ENCODE measurements around the gene CREBBP.
A peak's percentile ranks its signal among the peaks of the same experiment; 100 is the strongest.

The CREBBP gene

GRCh38 chr16:3797904-3798811 is 82.4 kb downstream of the CREBBP start:
- no peak for DNase-seq

GRCh38 chr16:3797473-3797872 is 83.0 kb downstream of the CREBBP start:
- TF ChIP-seq POLR2A (IDR thresholded peaks at IDR 0.05; ENCODE audit: low read length) = no peak
- TF ChIP-seq GATA1 (IDR thresholded peaks at IDR 0.05; ENCODE audit: low read depth, low read length) = no peak
- DNase-seq = no peak

More at GRCh38 chr16:3797904-3798811, 82.4 kb downstream of the CREBBP start:
- TF ChIP-seq GATA1 (IDR thresholded peaks at IDR 0.05; ENCODE audit: low read depth, low read length) (no peak), POLR2A (IDR thresholded peaks at IDR 0.05; ENCODE audit: low read length) (no peak)

DNA sequence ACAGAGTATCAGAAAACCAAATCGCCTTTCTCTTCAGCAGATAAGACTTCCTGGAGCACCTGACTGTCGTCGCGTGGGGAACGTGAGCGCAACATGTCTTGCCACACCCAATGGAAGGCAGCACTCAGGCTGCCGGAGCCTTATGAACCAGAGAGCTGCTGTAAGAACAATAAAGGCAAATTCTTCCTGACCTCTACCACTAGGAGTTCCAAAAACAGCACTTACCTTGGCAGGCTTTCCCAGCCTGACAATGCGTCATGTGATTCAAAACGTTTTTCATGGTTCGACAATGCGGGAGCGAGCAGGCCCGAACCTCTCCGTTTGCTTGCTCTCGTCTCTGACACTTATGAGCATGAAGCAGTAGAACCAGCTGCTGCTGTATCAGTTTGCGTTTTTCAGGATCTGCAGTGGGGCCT is 87.3 kb downstream of the CREBBP start:
- no peak for DNase-seq
- TF ChIP-seq GATA1 (IDR thresholded peaks at IDR 0.05; ENCODE audit: low read depth, low read length) = no peak
- TF ChIP-seq POLR2A (IDR thresholded peaks at IDR 0.05; ENCODE audit: low read length) = no peak

DNA sequence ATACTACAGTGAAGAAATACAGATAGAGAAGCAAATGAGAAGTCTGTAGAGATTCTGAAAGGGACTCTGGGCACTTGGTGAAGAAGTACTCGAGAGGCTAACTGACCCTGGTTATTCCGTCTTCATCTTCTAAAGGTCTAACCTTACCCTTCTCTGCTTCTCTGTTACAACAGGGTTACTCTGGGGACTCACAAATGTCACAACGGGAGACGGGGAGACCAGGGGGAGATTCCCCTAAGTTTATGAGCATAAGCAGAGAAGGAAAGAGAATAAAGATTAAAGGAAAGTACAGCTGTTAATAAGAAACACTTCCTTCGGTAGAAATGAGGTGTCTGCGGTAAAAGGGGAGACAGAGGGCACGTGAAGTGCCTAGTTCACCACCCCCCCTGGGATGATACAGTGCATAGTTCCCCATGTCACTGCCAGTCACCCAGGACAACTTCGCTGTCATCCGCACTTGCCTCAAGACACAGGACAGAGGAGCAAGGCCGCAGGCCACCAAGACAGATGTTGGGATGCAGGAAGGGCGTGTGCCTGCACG is 88.0 kb downstream of the CREBBP start:
- DNase-seq = no peak
- no peak for TF ChIP-seq POLR2A (IDR thresholded peaks at IDR 0.05; ENCODE audit: low read length)
- no peak for TF ChIP-seq GATA1 (IDR thresholded peaks at IDR 0.05; ENCODE audit: low read depth, low read length)

- TF ChIP-seq POLR2A (IDR thresholded peaks at IDR 0.05; ENCODE audit: low read length) = no peak
- no peak for TF ChIP-seq GATA1 (IDR thresholded peaks at IDR 0.05; ENCODE audit: low read depth, low read length)
- DNase-seq = no peak
These were observed 88.8 kb downstream of the CREBBP start for GRCh38 chr16:3791701-3792100.

- no peak for DNase-seq
These were observed 91.0 kb downstream of the CREBBP start for GRCh38 chr16:3789375-3790099.

GRCh38 chr16:3788711-3789374 is 91.7 kb downstream of the CREBBP start:
- no peak for DNase-seq
- no peak for TF ChIP-seq POLR2A (IDR thresholded peaks at IDR 0.05; ENCODE audit: low read length)

More at GRCh38 chr16:3789375-3790099, 91.0 kb downstream of the CREBBP start:
- no peak for TF ChIP-seq GATA1 (IDR thresholded peaks at IDR 0.05; ENCODE audit: low read depth, low read length)
- no peak for TF ChIP-seq POLR2A (IDR thresholded peaks at IDR 0.05; ENCODE audit: low read length)

GRCh38 chr16:3787924-3788661 is 92.4 kb downstream of the CREBBP start:
- TF ChIP-seq GATA1 (IDR thresholded peaks at IDR 0.05; ENCODE audit: low read depth, low read length) = no peak
- TF ChIP-seq POLR2A (IDR thresholded peaks at IDR 0.05; ENCODE audit: low read length) = no peak

DNA sequence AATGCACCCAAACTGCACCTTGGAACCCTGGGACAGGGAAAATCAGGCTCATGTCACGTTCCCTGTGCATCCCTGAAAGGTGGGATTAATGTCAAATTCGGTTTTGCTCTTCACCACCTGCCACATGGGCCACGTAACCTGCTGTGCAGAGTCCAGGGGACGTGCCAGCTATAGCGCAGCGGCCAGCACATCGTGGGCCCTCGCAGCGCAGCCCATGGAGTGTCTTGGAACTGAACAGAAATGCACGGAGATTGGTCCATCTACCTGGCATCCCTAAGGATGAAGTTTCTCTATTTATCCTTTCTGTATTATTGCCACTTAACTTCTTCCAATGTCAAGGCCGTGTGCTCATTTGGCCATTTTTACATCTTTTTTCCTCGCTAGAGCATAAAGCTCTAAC is 95.1 kb downstream of the CREBBP start:
- TF ChIP-seq POLR2A (IDR thresholded peaks at IDR 0.05; ENCODE audit: low read length) (no peak), GATA1 (IDR thresholded peaks at IDR 0.05; ENCODE audit: low read depth, low read length) (no peak)
- no peak for DNase-seq

More at GRCh38 chr16:3787924-3788661, 92.4 kb downstream of the CREBBP start:
- no peak for DNase-seq

- DNase-seq = no peak
- TF ChIP-seq GATA1 (IDR thresholded peaks at IDR 0.05; ENCODE audit: low read depth, low read length) (no peak), POLR2A (IDR thresholded peaks at IDR 0.05; ENCODE audit: low read length) (no peak)
These were observed 97.0 kb downstream of the CREBBP start for GRCh38 chr16:3783516-3783915.

GRCh38 chr16:3782566-3782965 is 97.9 kb downstream of the CREBBP start:
- TF ChIP-seq GATA1 (IDR thresholded peaks at IDR 0.05; ENCODE audit: low read depth, low read length) (no peak), POLR2A (IDR thresholded peaks at IDR 0.05; ENCODE audit: low read length) (no peak)
- no peak for DNase-seq

DNA sequence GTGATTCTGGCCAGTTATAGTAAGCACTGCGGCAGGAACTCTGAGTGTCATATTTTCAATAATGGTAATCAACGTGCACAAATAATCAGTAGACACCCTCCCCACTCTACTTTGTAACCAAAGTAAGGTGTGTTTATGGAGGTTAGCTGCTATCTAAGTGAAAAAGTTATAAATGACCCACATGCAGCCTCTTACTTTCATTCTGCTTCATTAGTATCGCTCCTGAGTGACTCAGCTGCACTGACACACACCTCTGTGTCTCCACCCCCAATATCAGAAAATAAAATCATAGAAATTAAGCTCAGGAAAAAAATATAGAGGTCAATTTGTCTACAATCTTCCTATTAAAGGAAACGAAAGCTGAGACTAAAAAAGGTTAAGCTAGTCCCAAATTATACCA is 99.1 kb downstream of the CREBBP start:
- no peak for DNase-seq
- TF ChIP-seq GATA1 (IDR thresholded peaks at IDR 0.05; ENCODE audit: low read depth, low read length) = no peak
- no peak for TF ChIP-seq POLR2A (IDR thresholded peaks at IDR 0.05; ENCODE audit: low read length)

DNA sequence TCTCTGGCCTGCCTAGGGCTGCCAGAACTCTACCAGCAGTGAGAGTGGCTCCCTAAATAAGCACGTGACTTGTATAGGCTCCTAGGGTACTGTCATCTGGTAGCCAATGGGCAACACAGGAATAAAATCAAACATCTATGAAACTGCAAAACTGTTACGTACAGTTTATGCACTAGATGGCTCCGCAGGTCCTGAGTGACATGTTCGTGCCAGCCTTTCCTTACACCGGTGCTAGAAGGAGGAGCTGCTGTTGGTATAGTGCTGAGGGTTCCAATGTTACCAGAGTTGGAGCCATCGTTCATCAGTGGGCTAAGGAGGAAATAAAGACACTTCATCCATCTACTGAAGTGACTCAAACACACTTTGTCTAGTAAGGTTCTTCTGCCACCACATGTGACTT is 99.9 kb downstream of the CREBBP start:
- TF ChIP-seq POLR2A (IDR thresholded peaks at IDR 0.05; ENCODE audit: low read length) = no peak
- no peak for TF ChIP-seq GATA1 (IDR thresholded peaks at IDR 0.05; ENCODE audit: low read depth, low read length)
- DNase-seq = peak; percentile 53 to 59

All from erythroblast (primary cell).